Sigmoid colon (tissue), 7 donors: ENCODE results near the gene ZNF746. TPM values are rescaled to one million over a fixed set of nuclear protein-coding genes. Genes with fewer than 3 reads are reported as not detected.

ENCODE experiments used
- DNase-seq: peaks from one replicate; pipeline ENCODE4 v3.0.0-alpha.2; 2019
- H3K27ac ChIP-seq, 4 donors: fragments of 200-600 bp; sonication (generic); one replicate each; pipeline ENCODE4 v1.5.1; 2016 to 2019; ENCODE audit warnings: mild to moderate bottlenecking in 1 of 4
- H3K27me3 ChIP-seq, 3 donors: fragments of 200-600 bp; sonication (generic); one replicate each; pipeline ENCODE4 v1.5.1; 2019; ENCODE audit warnings: mild to moderate bottlenecking in 1 of 3
- H3K36me3 ChIP-seq, 4 donors: fragments of 200-600 bp; sonication (generic); one replicate each; pipeline ENCODE4 v1.5.1; 2016 to 2019
- H3K4me1 ChIP-seq, 4 donors: fragments of 200-600 bp; sonication (generic); one replicate each; pipeline ENCODE4 v1.5.1; 2017 to 2019
- H3K4me3 ChIP-seq, 4 donors: fragments of 200-600 bp; sonication (generic); one replicate each; pipeline ENCODE4 v1.5.1; 2017 to 2019; ENCODE audit warnings: mild to moderate bottlenecking in 2 of 4, moderate library complexity in 1 of 4
- H3K9me3 ChIP-seq, 4 donors: fragments of 200-600 bp in 3 of 4; sonication (generic) in 3 of 4; one replicate each; pipeline versions ENCODE4 v1.5.1 to v1.6.1; 2013 to 2019
- EP300 ChIP-seq, 4 donors: sonication (generic); formaldehyde crosslinking; IDR thresholded peaks; one replicate each; pipeline ENCODE4 v1.6.1; 2017; ENCODE audit warnings: antibody characterized with exemption in 4 of 4
- POLR2A ChIP-seq, 2 donors: fragments of 450-650 bp; IDR thresholded peaks; one replicate each; pipeline ENCODE4 v1.6.1; 2016; ENCODE audit warnings: antibody characterized with exemption in 2 of 2, mild to moderate bottlenecking in 2 of 2, moderate library complexity in 2 of 2
- POLR2AphosphoS5 ChIP-seq, 4 donors: sonication (generic); formaldehyde crosslinking; IDR thresholded peaks; one replicate each; pipeline ENCODE4 v1.6.1; 2017; ENCODE audit warnings: antibody characterized with exemption in 4 of 4
- WGBS, 2 donors: extraction: QIAGEN DNeasy Blood & Tissue Kit; methylation state at CpG; one replicate each; pipeline ENCODE4 v1.1.7; 2013; 5-methylcytosine and 5-hydroxymethylcytosine counted together
- intact Hi-C: fragments of 100-400 bp; cut with DNase I; formaldehyde crosslinking; loops from one replicate; pipeline ENCODE4 v1.15.1; 2023
- polyA plus RNA-seq, 3 donors: library from polyadenylated mRNA; stranded (reverse); fragments of 200-250 nt; gene quantifications; one replicate each; pipeline ENCODE4 v1.2.3, GENCODE V29; 2013
- total RNA-seq, 4 donors: library from RNA; depleted of rRNA; stranded (reverse); fragments of >200 nt; gene quantifications; one replicate each; pipeline ENCODE4 v1.1.0, GENCODE V29; 2016
- TF ChIP-seq, protein P1 (sequence below), 4 experiments: fragments of 450-650 bp in 3 of 4; fragments of 200-600 bp in 1 of 4; IDR thresholded peaks; one replicate each; pipeline ENCODE4 v1.5.1; 2016 to 2019; ENCODE audit warnings: antibody characterized with exemption in 4 of 4, mild to moderate bottlenecking in 3 of 4, moderate library complexity in 2 of 4
- donor health status: healthy with polysubstance abuse.
- donor health status: Bipolar disorder and iron deficiency.
- donor health status: healthy.

The ZNF746 gene
- total and polyA plus RNA-seq, 7 donors = 4.2 to 18.9 (median 16.4) TPM

DNA sequence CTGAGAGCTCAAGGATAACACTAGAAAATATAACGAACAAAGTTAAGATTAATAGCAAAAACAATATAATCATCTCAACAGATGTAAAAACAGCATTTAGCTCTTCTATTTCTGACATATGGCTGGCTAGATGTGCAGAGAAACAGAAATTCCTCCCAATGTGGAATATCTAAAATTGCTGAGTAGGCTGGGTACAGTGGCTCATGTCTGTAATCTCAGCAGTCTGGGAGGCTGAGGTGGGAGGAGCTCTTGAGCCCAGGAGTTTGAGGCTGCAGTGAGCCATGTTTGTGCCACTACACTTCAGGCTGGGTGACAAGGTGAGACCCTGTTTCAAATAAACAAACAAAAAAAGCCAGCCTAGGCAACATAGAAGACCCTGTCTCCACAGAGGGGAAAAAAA lies 18.0 kb downstream of the ZNF746 start:
- intact Hi-C loops = no loop called here
- peaks cover 6 to 46% (median 23%) of the 10 kb centered on the region in 4 donors for H3K36me3 ChIP-seq
- no peak overlapping the region for H3K27ac ChIP-seq
- no peaks in the 10 kb centered on the region for H3K4me1 ChIP-seq
- H3K4me3 ChIP-seq = no peak overlapping the region
- WGBS, 2 donors = 97 to 99% methylated on average over 1 of the region's 1 CpG
- H3K27me3 ChIP-seq = no peaks in the 10 kb centered on the region
- no peak for DNase-seq
- TF ChIP-seq EP300 (IDR thresholded peaks at IDR 0.05) (no peak), POLR2AphosphoS5 (IDR thresholded peaks at IDR 0.05) (no peak), POLR2A (IDR thresholded peaks at IDR 0.05) (no peak)
- TF ChIP-seq, protein P1, sequence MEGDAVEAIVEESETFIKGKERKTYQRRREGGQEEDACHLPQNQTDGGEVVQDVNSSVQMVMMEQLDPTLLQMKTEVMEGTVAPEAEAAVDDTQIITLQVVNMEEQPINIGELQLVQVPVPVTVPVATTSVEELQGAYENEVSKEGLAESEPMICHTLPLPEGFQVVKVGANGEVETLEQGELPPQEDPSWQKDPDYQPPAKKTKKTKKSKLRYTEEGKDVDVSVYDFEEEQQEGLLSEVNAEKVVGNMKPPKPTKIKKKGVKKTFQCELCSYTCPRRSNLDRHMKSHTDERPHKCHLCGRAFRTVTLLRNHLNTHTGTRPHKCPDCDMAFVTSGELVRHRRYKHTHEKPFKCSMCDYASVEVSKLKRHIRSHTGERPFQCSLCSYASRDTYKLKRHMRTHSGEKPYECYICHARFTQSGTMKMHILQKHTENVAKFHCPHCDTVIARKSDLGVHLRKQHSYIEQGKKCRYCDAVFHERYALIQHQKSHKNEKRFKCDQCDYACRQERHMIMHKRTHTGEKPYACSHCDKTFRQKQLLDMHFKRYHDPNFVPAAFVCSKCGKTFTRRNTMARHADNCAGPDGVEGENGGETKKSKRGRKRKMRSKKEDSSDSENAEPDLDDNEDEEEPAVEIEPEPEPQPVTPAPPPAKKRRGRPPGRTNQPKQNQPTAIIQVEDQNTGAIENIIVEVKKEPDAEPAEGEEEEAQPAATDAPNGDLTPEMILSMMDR (IDR thresholded peaks at IDR 0.05) = no peak
- no peaks in the 10 kb centered on the region for H3K9me3 ChIP-seq

DNA sequence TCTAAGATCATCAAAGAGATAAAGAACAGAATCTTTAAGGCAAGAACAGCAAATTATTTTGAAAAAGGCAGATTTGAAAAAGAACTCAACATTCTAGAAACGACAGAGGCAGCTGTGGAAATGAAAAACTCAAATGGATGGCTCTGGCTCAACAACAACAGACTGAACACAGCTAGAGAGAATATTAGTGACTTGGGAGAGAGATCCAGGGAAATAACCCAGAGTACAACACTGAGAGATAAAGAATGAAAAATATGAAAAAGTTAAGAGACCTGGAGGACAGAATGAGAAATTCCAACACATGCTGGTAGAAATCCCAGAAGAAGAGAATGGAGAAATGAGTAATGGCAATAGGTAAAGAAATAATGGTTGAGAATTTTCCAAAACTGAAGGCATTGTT lies 18.9 kb downstream of the ZNF746 start:
- WGBS, 2 donors = 95 to 97% methylated on average over 1 of the region's 1 CpG

DNA sequence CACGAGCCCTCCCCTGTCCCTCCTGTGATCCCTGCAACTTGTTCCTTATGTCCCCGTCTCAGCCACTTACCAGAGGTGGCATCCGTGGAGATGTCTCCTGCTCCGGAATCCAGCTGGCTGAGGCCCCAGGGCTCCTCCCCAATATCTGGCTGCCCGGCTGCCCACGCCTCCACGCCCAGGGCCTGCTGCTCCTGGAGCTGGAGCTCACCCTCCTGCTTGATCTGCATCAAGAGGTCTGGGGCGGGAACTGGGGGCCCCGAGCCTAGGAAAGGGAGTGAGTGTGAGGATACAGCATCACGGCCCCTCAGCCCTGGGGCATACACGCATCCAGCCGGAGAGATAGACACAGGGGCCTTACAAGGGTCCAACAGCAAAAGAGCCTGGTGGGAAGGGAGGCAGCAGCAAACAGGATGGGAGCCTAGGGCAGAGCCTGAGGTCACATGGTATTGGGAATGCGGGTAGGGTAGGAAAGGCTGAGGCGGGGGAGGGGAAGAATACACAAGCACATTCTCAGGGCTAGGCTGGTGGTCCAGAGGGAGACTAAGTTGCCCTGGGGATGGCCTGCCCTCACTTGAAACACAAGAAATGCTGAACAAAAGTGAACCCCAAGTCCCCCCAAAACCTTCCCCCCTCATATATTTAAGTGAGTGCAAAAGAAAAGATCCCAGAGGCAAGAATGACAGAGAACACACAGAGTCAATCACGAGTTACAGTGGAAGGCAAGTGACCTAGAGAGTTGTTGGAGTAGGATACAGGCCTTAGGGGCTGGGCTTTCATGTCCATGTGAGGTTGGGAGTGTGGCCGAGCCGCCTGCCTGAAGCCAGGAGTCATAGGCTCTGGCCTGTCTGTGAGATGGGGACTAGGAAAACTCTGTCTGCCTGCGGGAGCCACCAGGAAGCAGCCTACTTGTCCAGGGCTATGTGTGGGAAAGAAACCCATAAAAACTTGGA lies 19.8 kb downstream of the ZNF746 start:
- Histone ChIP-seq H3K27ac (no peak overlapping the region), H3K36me3 (peaks cover 24 to 59% (median 39%) of the 10 kb centered on the region in 4 donors), H3K27me3 (no peaks in the 10 kb centered on the region), H3K9me3 (no peaks in the 10 kb centered on the region), H3K4me3 (no peak overlapping the region), H3K4me1 (no peaks in the 10 kb centered on the region)
- WGBS, 2 donors = 95 to 96% methylated on average over 18 of the region's 18 CpGs
- peak; percentile 54 for DNase-seq
- no peak for TF ChIP-seq POLR2A (IDR thresholded peaks at IDR 0.05)
- TF ChIP-seq EP300 (IDR thresholded peaks at IDR 0.05) = no peak
- TF ChIP-seq, protein P1 (IDR thresholded peaks at IDR 0.05) = no peak
- no peak for TF ChIP-seq POLR2AphosphoS5 (IDR thresholded peaks at IDR 0.05)
- intact Hi-C loops = no loop called here

More for the DNA sequence above, 18.9 kb downstream of the ZNF746 start:
- no peaks in the 10 kb centered on the region for H3K9me3 ChIP-seq
- H3K4me1 ChIP-seq = no peaks in the 10 kb centered on the region
- no peak for DNase-seq
- no peak overlapping the region for H3K27ac ChIP-seq
- TF ChIP-seq, protein P1 (IDR thresholded peaks at IDR 0.05) = no peak
- TF ChIP-seq POLR2AphosphoS5 (IDR thresholded peaks at IDR 0.05) (no peak), EP300 (IDR thresholded peaks at IDR 0.05) (no peak), POLR2A (IDR thresholded peaks at IDR 0.05) (no peak)
- H3K36me3 ChIP-seq = peaks cover 14 to 49% (median 30%) of the 10 kb centered on the region in 4 donors
- H3K27me3 ChIP-seq = no peaks in the 10 kb centered on the region
- no peak overlapping the region for H3K4me3 ChIP-seq
- intact Hi-C loops = no loop called here

DNA sequence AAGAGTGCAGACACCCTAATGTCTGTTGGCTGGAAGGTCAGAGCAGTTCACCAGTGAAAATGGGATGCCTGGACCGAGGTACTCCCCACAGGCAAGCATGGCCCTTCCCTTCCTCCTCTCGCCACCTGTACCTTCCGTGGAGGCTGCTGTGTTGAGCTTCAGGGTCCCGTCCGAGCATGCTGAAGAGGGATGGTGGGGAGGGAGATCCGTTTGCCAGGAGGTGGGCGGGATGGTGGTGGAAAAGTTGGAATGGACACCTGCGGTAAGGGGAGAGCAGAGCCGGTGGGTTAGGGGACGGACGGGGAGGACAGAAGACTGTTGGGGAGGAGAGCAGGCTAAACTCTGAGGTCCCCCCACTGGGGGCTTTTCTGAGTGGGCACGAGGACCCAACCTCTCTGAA lies 20.8 kb downstream of the ZNF746 start:
- WGBS, 2 donors = 96 to 97% methylated on average over 12 of the region's 12 CpGs
- intact Hi-C loops = no loop called here
- no peaks in the 10 kb centered on the region for H3K4me1 ChIP-seq
- H3K36me3 ChIP-seq = peaks cover 24 to 67% (median 43%) of the 10 kb centered on the region in 4 donors
- peak; percentile 54 for DNase-seq
- no peaks in the 10 kb centered on the region for H3K27me3 ChIP-seq
- no peak for TF ChIP-seq EP300 (IDR thresholded peaks at IDR 0.05)
- TF ChIP-seq, protein P1 (IDR thresholded peaks at IDR 0.05) = no peak
- TF ChIP-seq POLR2AphosphoS5 (IDR thresholded peaks at IDR 0.05) = no peak
- no peak for TF ChIP-seq POLR2A (IDR thresholded peaks at IDR 0.05)
- no peaks in the 10 kb centered on the region for H3K9me3 ChIP-seq
- H3K4me3 ChIP-seq = no peak overlapping the region
- H3K27ac ChIP-seq = no peak overlapping the region
